ENCODE results near the gene VPS37B. TPM values are rescaled to one million over a fixed set of nuclear protein-coding genes. Genes with fewer than 3 reads are reported as not detected.
"Not testable (repeated sequence)": the region's sequence is repeated elsewhere in the genome, so short reads cannot be mapped to it uniquely, and the experiment has no call there.

The VPS37B gene
- 10 to 100 TPM; 35.6 to 66.1 (median 63.5) TPM for total RNA-seq

- Histone ChIP-seq H3K27ac (peak within 1 kb of the TSS; percentile 95 to 100 (median 96)), H3K27me3 (no peaks in the 10 kb centered on the region), H3K4me1 (peaks cover 32 to 37% of the 10 kb centered on the region in 2 donors), H3K36me3 (no peaks in the 10 kb centered on the region), H3K9me3 (no peaks in the 10 kb centered on the region), H3K4me3 (replicated peaks in 1 of 3) (peak within 1 kb of the TSS; percentile 8 to 94 (median 89))
- 12 to 18% methylated on average over 27 to 49 of the region's 81 CpGs for WGBS, 2 donors
- intact Hi-C loops (cut with DNase I) = no loop called here
- peak in 1 of 6 experiments; percentile 50 for TF ChIP-seq CTCF (IDR thresholded peaks at IDR 0.05)
- TF ChIP-seq POLR2A (IDR thresholded peaks at IDR 0.05) = peak; percentile 91 to 99
- peak; percentile 69 to 73 for DNase-seq
Measured at GRCh38 chr12:122895704-122896636, at the start of gene VPS37B. TSS of gene VPS37B (minus strand) at chr12:122896124. CDS start at chr12:122896062, 62 bp downstream.

GRCh38 chr12:122944605-122945592 is 49.0 kb upstream of the VPS37B start:
- Histone ChIP-seq H3K4me1 (peaks cover 0 to 18% of the 10 kb centered on the region in 2 donors), H3K27me3 (no peaks in the 10 kb centered on the region), H3K27ac (peak overlapping the region in 1 of 3 donors; percentile 46), H3K36me3 (no peaks in the 10 kb centered on the region), H3K9me3 (no peaks in the 10 kb centered on the region), H3K4me3 (replicated peaks in 1 of 3) (no peak overlapping the region)
- DNase-seq = no peak
- intact Hi-C loops (cut with DNase I) = no loop called here
- WGBS, 2 donors = 78 to 89% methylated on average over 11 to 12 of the region's 14 CpGs
- TF ChIP-seq POLR2A (IDR thresholded peaks at IDR 0.05) (no peak), CTCF (IDR thresholded peaks at IDR 0.05) (no peak)

- H3K9me3 ChIP-seq = no peaks in the 10 kb centered on the region
- no peak for DNase-seq
- H3K4me1 ChIP-seq = peaks cover 0 to 18% of the 10 kb centered on the region in 2 donors
- H3K36me3 ChIP-seq = no peaks in the 10 kb centered on the region
- 59 to 77% methylated on average over 13 of the region's 13 CpGs for WGBS, 2 donors
- H3K27ac ChIP-seq = peak overlapping the region in 2 of 3 donors; percentile 19 to 46
- intact Hi-C loops (cut with DNase I) = no loop called here
- no peaks in the 10 kb centered on the region for H3K27me3 ChIP-seq
- no peak overlapping the region for H3K4me3 ChIP-seq (replicated peaks in 1 of 3)
- TF ChIP-seq POLR2A (IDR thresholded peaks at IDR 0.05) (no peak), CTCF (IDR thresholded peaks at IDR 0.05) (no peak)
Measured at GRCh38 chr12:122943196-122943595, 47.3 kb upstream of the VPS37B start.

- intact Hi-C loops (cut with DNase I) = no loop called here
- Histone ChIP-seq H3K36me3 (no peaks in the 10 kb centered on the region), H3K4me1 (peaks cover 0 to 18% of the 10 kb centered on the region in 2 donors), H3K27me3 (no peaks in the 10 kb centered on the region), H3K9me3 (no peaks in the 10 kb centered on the region), H3K27ac (peak overlapping the region in 2 of 3 donors; percentile 19 to 46), H3K4me3 (replicated peaks in 1 of 3) (no peak overlapping the region)
- no peak for TF ChIP-seq CTCF (IDR thresholded peaks at IDR 0.05)
- no peak for TF ChIP-seq POLR2A (IDR thresholded peaks at IDR 0.05)
- DNase-seq = no peak
- 91 to 100% methylated on average over 2 of the region's 2 CpGs for WGBS, 2 donors
Measured at GRCh38 chr12:122942637-122943036, 46.7 kb upstream of the VPS37B start.

GRCh38 chr12:122941351-122941750 is 45.4 kb upstream of the VPS37B start:
- H3K4me1 ChIP-seq; DNase-seq; H3K36me3 ChIP-seq; H3K27me3 ChIP-seq; H3K27ac ChIP-seq; H3K9me3 ChIP-seq; H3K4me3 ChIP-seq (replicated peaks in 1 of 3); intact Hi-C loops (cut with DNase I): not testable (repeated sequence)
- WGBS, 2 donors = 85 to 95% methylated on average over 5 of the region's 5 CpGs
